GM19468 (cell line): ENCODE results near the gene CBL.
A peak's percentile ranks its signal among the peaks of the same experiment; 100 is the strongest.

Experiments
- ATAC-seq: cut with Tn5 transposase; IDR thresholded peaks from one replicate; pipeline ENCODE4 v1.9.1; 2021; ENCODE audit warnings: mild to moderate bottlenecking, moderate library complexity, moderate number of reproducible peaks; ENCODE audit not compliant: unreplicated experiment; ENCODE audit errors: extremely low read depth

CBL gene

GRCh38 chr11:119320776-119321524, 114.8 kb downstream of the CBL start:
- peak; percentile 4 for ATAC-seq

- ATAC-seq, result no peak
Observed at GRCh38 chr11:119322360-119322739, 116.2 kb downstream of the CBL start.

- no peak for ATAC-seq
Observed at GRCh38 chr11:119322921-119323531, 116.9 kb downstream of the CBL start.

DNA sequence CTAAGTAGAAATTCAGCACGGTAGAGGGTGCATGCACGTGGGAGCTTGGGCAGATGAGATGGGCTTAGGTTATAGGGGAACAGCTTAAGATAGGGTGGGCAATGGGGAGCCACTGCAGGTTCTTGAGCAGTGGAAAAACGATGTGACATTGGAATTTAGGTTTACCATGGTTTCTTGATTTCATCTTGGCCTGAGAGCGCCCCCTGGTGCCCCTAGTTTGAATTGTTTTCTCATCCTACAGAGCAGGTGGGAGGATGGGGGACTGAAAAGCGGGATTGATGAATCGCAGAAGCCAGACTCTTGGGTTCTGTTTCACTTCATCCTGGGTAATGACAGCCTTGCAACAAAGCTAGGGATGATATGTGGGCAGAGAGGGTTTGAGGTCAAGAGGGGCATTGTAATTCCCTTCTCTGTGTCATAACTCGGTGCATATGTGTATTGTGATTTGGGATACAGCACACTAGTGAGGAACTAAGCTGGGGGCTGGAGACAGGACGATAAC, 117.4 kb downstream of the CBL start:
- no peak for ATAC-seq

- ATAC-seq, result no peak
Observed at GRCh38 chr11:119324189-119324588, 118.0 kb downstream of the CBL start.

DNA sequence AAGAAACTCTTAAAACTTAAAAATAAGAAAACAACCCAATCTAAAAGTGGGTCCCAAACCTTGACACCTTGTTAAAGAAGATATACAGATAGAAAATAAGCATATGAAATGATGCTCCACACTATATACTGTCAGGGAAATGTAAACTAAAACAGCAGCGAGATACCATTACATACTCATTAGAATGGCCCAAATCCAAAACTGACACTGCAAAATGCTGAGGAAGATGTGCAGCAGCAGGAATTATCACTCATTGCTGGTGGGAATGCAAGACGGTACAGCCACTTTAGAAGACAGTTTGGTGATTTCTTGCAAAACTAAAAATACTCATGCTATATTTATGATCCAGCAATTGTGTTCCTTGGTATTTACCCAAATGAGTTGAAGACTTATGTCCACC, 123.2 kb downstream of the CBL start:
- no peak for ATAC-seq

DNA sequence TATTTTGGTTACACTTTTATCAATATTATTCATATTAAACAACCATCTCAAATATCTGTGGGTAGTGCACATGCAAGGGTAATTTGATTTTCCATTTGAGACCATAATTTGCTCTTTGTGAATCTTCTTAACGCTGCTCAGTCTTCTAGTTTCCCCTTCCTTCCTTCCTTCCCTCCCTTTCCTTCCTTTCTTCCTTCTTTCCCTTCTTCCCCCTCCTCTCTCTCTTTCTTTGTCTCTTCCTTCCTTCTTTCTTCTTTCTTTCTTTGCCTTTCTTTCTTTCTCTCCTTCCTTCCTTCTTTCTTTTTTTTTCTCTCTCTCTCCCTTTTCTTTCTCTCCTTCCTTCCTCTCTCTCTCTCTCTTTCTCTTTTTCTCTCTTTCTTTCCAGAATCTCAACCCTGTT, 124.1 kb downstream of the CBL start:
- ATAC-seq, result no peak

GRCh38 chr11:119332111-119332765, 126.1 kb downstream of the CBL start:
- ATAC-seq, result no peak

- peak; percentile 81 for ATAC-seq
Observed at GRCh38 chr11:119334174-119334930, 128.2 kb downstream of the CBL start, which contains the start of gene RNF26. Gene RNF26 (plus strand): TSS chr11:119334527. CDS start chr11:119335123, 596 bp downstream.

DNA sequence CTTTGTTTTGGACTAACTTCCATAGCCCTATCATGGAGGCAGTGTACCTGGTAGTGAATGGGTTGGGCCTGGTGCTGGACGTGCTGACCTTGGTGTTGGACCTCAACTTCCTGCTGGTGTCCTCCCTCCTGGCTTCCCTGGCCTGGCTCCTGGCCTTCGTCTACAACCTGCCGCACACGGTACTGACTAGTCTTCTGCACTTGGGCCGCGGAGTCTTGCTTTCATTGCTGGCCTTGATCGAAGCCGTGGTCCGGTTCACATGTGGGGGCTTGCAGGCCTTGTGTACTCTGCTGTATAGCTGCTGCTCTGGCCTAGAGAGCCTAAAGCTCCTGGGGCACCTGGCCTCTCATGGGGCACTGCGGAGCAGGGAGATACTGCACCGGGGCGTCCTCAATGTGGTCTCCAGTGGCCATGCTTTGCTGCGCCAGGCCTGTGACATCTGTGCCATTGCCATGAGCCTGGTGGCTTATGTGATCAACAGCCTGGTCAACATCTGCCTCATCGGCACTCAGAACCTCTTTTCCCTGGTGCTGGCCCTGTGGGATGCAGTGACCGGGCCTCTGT, 129.0 kb downstream of the CBL start:
- no peak for ATAC-seq

GRCh38 chr11:119335655-119336543, 129.8 kb downstream of the CBL start:
- ATAC-seq, result no peak

GRCh38 chr11:119336744-119337469, 130.8 kb downstream of the CBL start:
- ATAC-seq, result no peak

GRCh38 chr11:119337581-119338317, 131.6 kb downstream of the CBL start:
- ATAC-seq, result no peak

- ATAC-seq, result no peak
Observed at GRCh38 chr11:119338318-119338890, 132.3 kb downstream of the CBL start.

GRCh38 chr11:119338965-119339588, 132.9 kb downstream of the CBL start:
- ATAC-seq, result no peak

GRCh38 chr11:119339589-119340334, 133.6 kb downstream of the CBL start:
- ATAC-seq, result no peak
